Measurements from ENCODE around the gene SPRR2D.
A peak's percentile ranks its signal among the peaks of the same experiment; 100 is the strongest.
"Not testable (repeated sequence)": the region's sequence is repeated elsewhere in the genome, so short reads cannot be mapped to it uniquely, and the experiment has no call there.

SPRR2D gene

DNA sequence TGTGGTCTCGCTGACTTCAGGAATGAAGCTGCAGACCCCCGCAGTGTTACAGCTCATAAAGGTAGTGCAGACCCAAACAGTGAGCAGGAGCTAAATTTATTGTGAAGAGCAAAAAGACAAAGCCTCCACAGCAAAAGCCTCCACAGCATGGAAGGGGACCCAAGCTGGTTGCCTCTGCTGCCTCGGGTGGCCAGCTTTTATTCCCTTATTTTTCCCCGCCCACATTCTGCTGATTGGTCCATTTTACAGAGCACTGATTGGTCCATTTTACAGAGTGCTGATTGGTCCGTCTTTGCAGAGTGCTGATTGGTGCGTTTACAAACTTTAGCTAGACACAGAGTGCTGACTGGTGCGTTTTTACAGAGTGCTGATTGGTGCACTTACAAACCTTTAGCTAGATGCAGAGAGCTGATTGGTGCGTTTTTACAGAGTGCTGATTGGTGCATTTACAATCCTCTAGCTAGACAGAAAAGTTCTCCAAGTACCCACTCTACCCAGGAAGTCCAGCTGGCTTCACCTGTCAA is 29.6 kb downstream of the SPRR2D start:
- not testable (repeated sequence) for DNase-seq

DNA sequence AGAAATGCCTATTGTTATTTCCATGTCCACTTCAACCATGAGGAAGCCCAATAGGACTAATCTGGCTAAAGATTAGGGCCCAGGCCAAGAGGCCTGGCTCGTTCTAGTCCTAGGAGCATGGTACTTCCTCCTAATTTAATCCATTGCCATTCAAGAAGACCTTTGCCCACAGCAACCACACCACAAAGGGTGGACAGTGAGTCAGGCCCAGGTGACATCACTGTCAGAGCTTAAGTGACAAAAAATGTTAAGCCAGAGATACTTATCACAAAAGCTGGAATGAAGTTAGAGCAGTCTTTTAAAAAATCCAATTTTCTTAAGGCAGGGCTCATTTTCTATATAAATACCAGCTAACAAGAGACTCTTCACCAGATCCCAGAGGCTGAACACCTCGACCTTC is 39.5 kb downstream of the SPRR2D start, which contains the start of gene SPRR3:
TSS of gene SPRR3 (plus strand) at position 368 of the 400 bp plus-strand sequence. CDS start 1,272 bp downstream, outside the sequence.
- DNase-seq: no peak

DNA sequence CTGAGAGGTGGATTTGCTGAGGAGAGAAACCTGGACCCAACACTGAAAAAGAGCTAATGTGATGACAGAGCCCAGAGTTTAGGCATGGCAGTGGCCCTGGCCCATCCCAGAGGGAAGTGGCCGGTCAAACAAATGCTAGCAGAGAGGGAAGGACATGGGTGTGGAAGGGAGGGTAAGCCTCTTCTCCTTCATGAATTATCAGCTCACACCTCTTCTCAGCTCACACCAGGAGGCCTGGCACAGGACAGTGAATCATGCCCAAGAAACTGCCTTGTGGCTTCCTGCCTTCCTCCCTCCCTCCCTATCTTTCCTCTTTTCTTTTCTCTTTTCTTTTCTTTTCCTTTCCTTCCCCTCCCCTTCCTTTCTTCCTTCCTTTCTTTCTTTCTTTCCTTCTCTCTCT is 40.6 kb downstream of the SPRR2D start:
- no peak for DNase-seq

DNA sequence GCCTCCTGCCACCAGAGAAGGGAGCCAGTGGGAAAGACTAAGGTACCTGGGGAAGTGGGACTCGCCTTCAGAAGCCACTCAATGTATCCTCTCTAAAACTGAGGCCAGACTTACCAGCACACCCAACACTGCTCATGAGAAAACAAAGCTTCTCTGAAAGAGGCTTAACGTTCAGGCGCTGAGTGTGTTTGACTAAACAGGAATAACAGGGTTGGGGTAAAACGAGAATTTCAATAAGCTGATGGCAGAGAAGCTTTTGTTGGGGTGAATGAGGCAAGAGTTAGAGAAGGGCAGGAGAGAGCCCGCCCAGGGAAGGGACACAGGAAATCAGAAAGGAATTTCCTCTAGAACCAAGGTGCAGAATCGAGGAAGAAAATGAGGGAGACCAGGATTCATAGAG is 41.1 kb downstream of the SPRR2D start:
- no peak for DNase-seq

DNA sequence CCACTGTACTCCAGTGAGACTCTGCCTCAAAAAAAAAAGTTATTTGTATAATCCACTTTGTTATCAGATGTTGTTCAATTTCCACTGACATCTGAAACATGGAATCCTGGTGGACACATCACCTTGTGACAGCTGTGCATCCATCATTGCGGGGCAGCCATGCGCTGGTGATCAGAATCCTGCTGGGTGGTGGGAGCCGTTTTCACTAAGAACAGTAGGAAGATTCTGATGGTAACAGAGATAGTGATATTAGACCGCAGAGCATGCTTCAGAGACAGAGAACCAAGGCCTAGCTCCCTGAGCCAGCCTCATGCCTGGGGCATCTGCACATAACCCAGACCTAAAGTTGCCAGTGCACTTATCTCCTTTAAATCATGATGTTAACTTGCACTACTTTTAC is 42.4 kb downstream of the SPRR2D start:
- no peak for DNase-seq

DNA sequence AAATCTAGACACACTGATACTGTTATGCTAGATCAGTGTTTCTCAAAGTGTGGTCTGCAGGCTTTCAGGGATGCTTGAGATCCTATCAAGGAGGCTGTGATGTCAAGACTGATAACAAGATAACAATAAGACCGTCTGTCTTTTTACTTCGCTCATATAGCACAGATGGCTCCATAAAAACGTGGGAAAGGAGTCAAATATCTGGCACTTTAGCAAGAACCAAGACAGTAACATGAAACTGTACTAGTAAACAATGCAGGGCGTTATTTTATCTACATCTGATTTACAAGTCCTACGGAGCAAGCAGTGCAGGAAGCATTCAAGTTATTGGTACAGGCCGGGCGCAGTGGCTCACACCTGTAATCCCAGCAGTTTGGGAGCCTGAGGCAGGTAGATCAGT is 43.0 kb downstream of the SPRR2D start:
- DNase-seq: no peak

DNA sequence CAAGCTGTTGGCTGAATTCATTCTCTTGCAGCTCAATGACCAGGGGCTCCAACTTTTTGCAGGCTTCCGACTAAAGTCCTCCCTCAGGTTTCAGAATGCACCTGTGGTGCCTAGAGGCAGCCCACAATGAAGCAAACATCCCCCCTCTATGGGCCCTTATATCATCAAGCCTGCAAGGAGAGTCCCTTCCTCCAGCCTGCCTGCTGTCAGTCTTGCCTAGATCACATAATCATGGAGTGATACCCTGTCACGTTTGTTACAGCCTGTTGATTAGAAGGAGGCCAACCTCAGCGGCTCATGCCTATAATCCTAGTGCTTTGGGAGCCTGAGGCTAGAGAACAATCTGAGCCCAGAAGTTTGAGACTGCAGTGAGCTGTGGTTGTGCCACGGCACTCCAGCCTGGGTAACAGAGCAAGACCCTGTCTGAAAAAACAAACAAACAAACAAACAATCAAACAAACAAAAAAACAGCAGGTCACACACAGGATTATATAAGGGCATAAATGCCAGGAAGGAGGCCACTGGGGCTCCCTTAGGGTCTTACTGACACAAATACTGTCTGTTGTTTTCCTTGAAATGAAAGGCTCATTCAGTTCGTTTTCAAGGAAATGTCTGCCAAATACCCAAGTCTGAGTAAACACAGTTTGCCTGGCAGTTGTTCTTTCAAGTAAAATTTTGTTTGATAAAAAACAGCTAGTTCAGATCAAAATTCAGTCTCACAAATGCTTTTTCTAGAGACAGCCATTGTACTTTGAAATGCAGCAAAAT is 44.1 kb downstream of the SPRR2D start:
- peak in 10 of 56 donors; percentile 3 to 48 (median 5) for DNase-seq

DNA sequence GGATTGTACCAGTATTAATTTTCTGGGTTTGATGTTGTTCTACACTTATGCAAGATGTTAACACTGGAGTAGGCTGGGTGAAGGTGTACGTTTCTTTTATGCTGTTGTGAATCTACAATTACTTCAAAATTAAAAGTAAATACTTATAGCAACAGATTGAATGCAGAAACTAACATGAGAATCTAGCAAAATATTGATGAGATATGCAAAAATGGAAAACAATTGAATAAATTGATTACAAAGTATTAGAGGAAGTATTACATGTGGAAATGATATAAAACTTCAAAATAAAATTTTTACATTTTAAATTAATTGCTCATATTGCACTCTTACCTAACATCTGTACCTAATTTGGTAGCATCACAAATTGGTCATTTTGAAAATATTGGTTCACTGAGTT is 45.1 kb downstream of the SPRR2D start:
- no peak for DNase-seq

DNA sequence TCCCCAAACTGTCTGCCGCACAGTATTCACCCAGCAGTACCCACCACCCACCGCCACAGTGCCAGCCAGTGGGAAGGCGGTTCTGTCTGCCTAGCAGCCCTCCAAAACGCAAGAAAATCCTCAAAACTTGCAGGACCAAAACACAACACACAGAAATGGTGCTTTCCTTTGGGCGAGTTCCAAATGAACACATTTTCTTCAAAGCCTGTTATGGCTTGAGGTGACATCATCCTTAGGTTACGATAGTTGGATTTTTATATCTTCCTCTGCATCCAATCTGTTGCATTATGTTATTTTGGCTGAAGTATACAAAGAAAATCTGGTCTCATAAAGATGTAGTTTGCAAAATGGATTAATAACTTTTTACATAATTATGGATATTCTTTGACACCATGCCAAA is 47.7 kb downstream of the SPRR2D start:
- DNase-seq: no peak
